HFFc6 (cell line): Measurements from ENCODE around the gene GORASP1. TPM values are rescaled to one million over a fixed set of nuclear protein-coding genes. Genes with fewer than 3 reads are reported as not detected.

Experiments used
- DNase-seq: peaks from one replicate; pipeline ENCODE4 v3.0.0-alpha.2; 2018
- H3K27ac Mint-ChIP-seq: 2 replicates; pipeline ENCODE4 v1.8.0; 2020; ENCODE audit warnings: mild to moderate bottlenecking, mixed read lengths
- H3K27me3 Mint-ChIP-seq: 2 replicates; pipeline ENCODE4 v1.8.0; 2021; ENCODE audit warnings: mild to moderate bottlenecking, moderate library complexity, mixed read lengths; ENCODE audit not compliant: insufficient read depth
- H3K36me3 Mint-ChIP-seq: 2 replicates; pipeline ENCODE4 v1.8.0; 2021; ENCODE audit warnings: low read depth, mixed read lengths
- H3K4me1 Mint-ChIP-seq: 2 replicates; pipeline ENCODE4 v1.8.0; 2020; ENCODE audit warnings: low read depth, mixed read lengths
- H3K4me3 Mint-ChIP-seq: 2 replicates; pipeline ENCODE4 v1.8.0; 2020; ENCODE audit warnings: mild to moderate bottlenecking, moderate library complexity, mixed read lengths
- H3K9me3 Mint-ChIP-seq: 2 replicates; pipeline ENCODE4 v1.8.0; 2020; ENCODE audit warnings: mild to moderate bottlenecking, mixed read lengths
- CTCF ChIP-seq: fragments of 200-600 bp; sonication (generic); IDR thresholded peaks from 2 replicates; pipeline ENCODE4 v1.5.0; 2021; ENCODE audit warnings: antibody characterized with exemption, mild to moderate bottlenecking
- microRNA-seq: library from miRNA; unstranded; fragments of <30 nt; microRNA quantifications from one replicate; pipeline ENCODE4, GENCODE V29; 2019
- total RNA-seq, 6 experiments: library from RNA; stranded (reverse); fragmentation: NEBNext Ultra II Directional; extraction: Animal tissue kit (Norgen Biotek cat#: 25700); gene quantifications; 2 replicates in 1 of 6; 3 replicates in 5 of 6; pipeline ENCODE4 v1.2.3, GENCODE V29; 2021

GORASP1 gene
- total RNA-seq, 6 experiments from 2014 or later = 42.7 to 52.1 (median 47.0) TPM

DNA sequence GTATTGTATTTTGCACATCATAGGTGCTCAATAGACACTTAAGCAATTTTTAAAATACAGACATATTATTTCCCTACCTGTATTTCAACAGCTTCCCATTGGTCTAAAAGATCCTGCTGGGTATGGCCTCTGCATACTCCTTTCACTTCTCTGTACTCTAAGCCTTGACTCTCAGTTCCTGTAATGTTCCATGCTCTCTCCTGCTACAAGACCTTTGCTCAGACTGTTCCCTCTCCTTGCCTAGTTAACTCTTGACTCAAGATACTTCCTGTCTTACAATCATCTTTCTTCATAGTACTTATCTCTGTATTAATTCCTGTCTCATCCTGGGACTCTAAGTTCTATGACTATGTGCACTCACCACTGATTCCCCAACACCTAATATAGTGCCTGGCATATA lies 57.4 kb downstream of the GORASP1 start:
- Mint-ChIP-seq H3K9me3 (no peaks in the 10 kb centered on the region), H3K4me1 (peaks cover 22% of the 10 kb centered on the region), H3K27ac (no peak overlapping the region), H3K4me3 (no peak overlapping the region), H3K36me3 (no peaks in the 10 kb centered on the region), H3K27me3 (peaks cover 5% of the 10 kb centered on the region)
- DNase-seq = no peak
- TF ChIP-seq CTCF = no peak

Small RNA genes lying within 50 kb of the gene (microRNA-seq; reads per million reads assigned to microRNA genes)
- gene MIR6822 = not detected

Other genes with a start within 250 kb of the GORASP1 start
- not detected for gene SCN11A, start 55.7 kb downstream of the GORASP1 start, total RNA-seq
- 10 to 100 TPM; 25.7 to 29.1 (median 28.1) TPM for gene WDR48, start 55.6 kb downstream of the GORASP1 start, total RNA-seq
- 1 to 10 TPM in 5 of 6 experiments, under 1 TPM in 1; 0.91 to 2.2 (median 1.8) TPM for gene TTC21A, start 53 bp upstream of the GORASP1 start, total RNA-seq
- gene CSRNP1, start 46.0 kb upstream of the GORASP1 start, total RNA-seq = 10 to 100 TPM; 10.5 to 18.2 (median 12.5) TPM
- gene XIRP1, start 85.0 kb upstream of the GORASP1 start, total RNA-seq = not detected
- not detected for gene CX3CR1, start 172.4 kb upstream of the GORASP1 start, total RNA-seq
- not detected for gene CCR8, start 222.1 kb upstream of the GORASP1 start, total RNA-seq